HUES48 (cell line): ENCODE measurements around the gene C1orf210.

Experiments used
- H3K27ac ChIP-seq: one replicate; pipeline ENCODE4 v1.7.0; 2013; ENCODE audit warnings: low read depth, low read length, inconsistent platforms
- H3K27me3 ChIP-seq: 2 replicates; pipeline ENCODE4 v1.6.1; 2013; ENCODE audit warnings: mild to moderate bottlenecking, low read length; ENCODE audit not compliant: control insufficient read depth, insufficient read depth
- H3K36me3 ChIP-seq: 2 replicates; pipeline ENCODE4 v1.6.1; 2013; ENCODE audit warnings: low read length; ENCODE audit not compliant: control insufficient read depth, insufficient read depth
- H3K4me1 ChIP-seq: 2 replicates; pipeline ENCODE4 v1.6.1; 2013; ENCODE audit warnings: mild to moderate bottlenecking, low read length; ENCODE audit not compliant: control insufficient read depth, insufficient read depth
- H3K4me3 ChIP-seq: 2 replicates; pipeline ENCODE4 v1.5.1; 2013; ENCODE audit warnings: mild to moderate bottlenecking, low read depth, low read length
- H3K9ac ChIP-seq: 2 replicates; pipeline ENCODE4 v1.6.1; 2013; ENCODE audit warnings: mild to moderate bottlenecking, low read depth, low read length, moderate library complexity
- H3K9me3 ChIP-seq: 2 replicates; pipeline ENCODE4 v1.6.1; 2013; ENCODE audit warnings: low read length; ENCODE audit not compliant: control insufficient read depth, insufficient read depth

The C1orf210 gene

DNA sequence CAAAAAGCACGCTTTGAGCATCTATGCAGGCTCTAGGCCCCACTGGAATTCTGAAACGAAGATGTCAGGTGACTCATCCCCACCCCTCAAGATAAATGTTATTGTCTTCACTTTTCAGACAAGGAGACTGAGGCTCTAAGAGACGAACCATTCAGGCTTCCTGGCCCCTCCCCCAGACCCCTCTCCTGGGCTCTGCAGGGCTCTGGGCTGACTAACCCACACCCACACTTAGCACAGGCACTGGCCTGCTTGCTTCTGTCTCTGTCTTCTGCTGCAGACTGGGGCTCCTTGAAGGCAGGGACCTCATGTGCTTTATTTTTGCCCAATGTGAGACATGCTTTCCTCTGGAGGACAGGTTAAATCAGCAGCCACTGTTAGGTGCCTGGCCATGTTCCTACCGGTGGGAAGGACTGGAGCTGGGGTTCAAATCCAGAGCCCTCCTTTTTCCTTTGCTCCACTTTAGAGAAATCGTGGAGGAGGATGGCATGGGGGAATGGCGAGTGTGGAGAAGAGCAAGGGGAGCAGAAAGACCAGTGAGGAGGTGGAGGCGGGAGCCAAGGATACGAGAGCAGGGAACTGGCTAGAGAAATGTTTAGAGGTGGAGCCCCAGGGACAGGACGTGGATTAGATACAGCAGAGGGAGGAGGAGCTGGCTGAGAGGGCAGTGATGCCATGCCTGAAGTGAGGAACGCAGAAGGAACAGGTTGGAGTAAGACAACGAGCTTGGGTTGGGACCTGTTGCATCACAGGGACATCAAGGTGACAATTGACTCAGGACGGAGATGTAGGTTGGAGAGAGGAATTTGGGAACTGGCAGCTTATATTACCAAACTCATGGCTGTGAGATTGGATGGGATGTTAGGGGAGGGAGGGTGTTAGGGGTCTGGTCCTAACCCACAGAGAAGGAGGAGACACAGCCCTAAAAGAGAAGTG lies 13.9 kb downstream of the C1orf210 start:
- H3K4me1 ChIP-seq: peaks cover 19% of the 10 kb centered on the region
- no peaks in the 10 kb centered on the region for H3K9me3 ChIP-seq
- H3K27me3 ChIP-seq: no peaks in the 10 kb centered on the region
- H3K4me3 ChIP-seq: peak overlapping the region; percentile 67
- peak overlapping the region; percentile 57 for H3K27ac ChIP-seq
- H3K9ac ChIP-seq: peak overlapping the region; percentile 19
- peaks cover 4% of the 10 kb centered on the region; the same call in 1 of the 2 replicates for H3K36me3 ChIP-seq

DNA sequence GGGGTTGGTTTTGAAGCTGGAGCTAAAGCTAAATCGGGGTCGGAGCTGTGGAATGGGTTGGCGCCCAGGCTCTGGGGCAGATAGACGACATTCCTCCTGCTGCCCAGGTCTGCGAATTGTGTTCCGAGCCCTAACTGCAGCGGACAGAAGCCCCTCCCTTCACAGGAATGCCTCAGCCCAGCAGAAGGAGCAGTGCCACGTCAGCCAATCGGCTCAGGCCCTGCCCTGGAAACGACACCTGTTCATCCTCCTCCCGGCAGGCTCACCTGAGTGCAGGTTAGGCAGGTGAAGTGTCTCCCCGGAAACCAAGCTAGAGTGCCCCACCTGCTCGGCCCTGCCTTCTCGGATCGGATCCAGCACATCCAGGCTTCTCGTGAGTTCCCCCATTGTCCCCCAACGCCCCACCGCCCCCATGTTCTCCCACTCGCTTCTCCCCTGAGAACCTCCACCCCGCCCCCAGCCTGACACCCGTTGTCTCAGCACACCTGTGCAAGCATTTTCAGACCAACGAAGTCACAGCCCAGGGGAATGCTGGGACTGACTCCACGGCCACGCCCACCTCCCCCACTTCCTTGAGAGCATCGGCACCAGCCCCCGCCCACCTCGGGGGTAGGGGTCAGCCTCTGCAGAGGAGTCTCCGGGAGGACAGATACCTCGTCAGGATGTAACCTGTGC lies 14.8 kb downstream of the C1orf210 start:
- Histone ChIP-seq H3K27me3 (no peaks in the 10 kb centered on the region), H3K4me1 (peaks cover 19% of the 10 kb centered on the region), H3K4me3 (peak overlapping the region; percentile 67), H3K36me3 (peaks cover 4% of the 10 kb centered on the region; the same call in 1 of the 2 replicates), H3K9ac (peak overlapping the region; percentile 59), H3K9me3 (no peaks in the 10 kb centered on the region), H3K27ac (peak overlapping the region; percentile 57)

DNA sequence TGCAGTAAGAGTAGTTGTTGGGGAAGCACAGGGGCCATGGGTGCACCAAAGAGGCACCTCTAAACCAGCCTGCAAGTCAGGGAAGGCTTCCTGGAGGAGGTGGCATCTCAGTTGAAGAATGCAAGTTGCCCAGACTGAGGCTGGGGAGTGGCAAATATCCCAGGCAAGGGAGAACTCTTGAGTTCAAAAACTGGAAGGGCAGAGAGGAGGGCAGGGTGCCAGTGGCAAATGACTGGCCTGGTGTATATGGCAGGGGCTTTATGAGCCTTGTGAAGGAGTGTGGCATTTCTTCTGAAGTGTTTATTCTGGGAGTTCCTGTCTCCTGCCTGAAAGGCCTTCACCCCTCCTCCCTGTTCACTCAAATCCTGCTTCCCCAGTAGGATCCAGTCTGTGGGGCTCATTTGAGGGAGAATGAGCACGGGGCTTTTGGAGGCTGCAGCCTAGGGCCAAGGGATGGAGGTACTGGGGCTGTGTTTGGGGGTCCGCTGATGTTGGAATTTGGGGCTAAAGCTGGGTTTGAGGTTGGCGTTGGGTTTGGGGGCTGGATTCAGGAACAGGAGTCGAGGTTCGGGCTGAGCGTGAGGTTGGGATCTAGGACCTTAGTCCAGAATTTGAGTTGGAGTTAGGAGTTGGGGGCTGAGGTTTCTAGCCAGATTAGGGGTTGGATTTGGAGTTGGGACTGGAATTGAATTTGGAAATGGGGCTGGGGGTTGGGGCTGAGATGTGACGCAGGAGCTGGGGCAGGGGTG lies 15.6 kb downstream of the C1orf210 start, which contains the start of gene TMEM125:
TMEM125 (plus strand) TSS at position 357 of the 749 bp plus-strand sequence. CDS start 2,740 bp downstream, outside the sequence.
- peaks cover 4% of the 10 kb centered on the region; the same call in 1 of the 2 replicates for H3K36me3 ChIP-seq
- peak within 1 kb of the TSS; percentile 57 for H3K27ac ChIP-seq
- H3K27me3 ChIP-seq: no peaks in the 10 kb centered on the region
- H3K9me3 ChIP-seq: no peaks in the 10 kb centered on the region
- peaks cover 19% of the 10 kb centered on the region for H3K4me1 ChIP-seq
- H3K4me3 ChIP-seq: peak within 1 kb of the TSS; percentile 67
- H3K9ac ChIP-seq: peak within 1 kb of the TSS; percentile 59

- Histone ChIP-seq H3K9ac (no peak overlapping the region), H3K4me3 (no peak overlapping the region), H3K27me3 (no peaks in the 10 kb centered on the region), H3K4me1 (peaks cover 19% of the 10 kb centered on the region), H3K9me3 (peaks cover 10% of the 10 kb centered on the region), H3K27ac (no peak overlapping the region), H3K36me3 (no peaks in the 10 kb centered on the region)
Measured at GRCh38 chr1:43267818-43268425, 17.5 kb downstream of the C1orf210 start.

DNA sequence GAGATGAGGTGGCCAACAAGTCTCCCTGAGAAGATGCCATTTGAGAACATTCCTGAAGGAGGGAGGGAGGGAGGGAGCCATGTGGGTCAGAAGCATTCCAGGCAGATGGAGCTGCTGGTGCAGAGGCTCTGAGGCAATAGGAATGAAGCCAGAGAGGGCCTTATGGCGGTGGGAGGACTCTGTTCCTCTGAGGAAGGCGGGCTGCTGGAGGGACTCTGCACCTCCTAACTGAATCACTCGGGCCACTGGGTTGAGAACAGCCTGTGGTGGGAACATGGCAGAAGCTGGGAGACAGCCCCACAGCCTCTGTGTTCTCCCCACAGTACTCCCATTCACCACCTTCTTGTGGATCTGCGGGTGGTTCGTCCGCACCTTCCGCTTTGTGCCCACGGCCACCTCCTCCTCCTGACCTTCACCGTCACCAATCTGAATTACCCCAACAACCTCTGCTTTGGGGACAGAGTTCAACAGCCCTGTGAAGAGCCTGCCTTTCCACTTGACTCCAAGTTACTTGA lies 18.0 kb downstream of the C1orf210 start:
- H3K27ac ChIP-seq: no peak overlapping the region

DNA sequence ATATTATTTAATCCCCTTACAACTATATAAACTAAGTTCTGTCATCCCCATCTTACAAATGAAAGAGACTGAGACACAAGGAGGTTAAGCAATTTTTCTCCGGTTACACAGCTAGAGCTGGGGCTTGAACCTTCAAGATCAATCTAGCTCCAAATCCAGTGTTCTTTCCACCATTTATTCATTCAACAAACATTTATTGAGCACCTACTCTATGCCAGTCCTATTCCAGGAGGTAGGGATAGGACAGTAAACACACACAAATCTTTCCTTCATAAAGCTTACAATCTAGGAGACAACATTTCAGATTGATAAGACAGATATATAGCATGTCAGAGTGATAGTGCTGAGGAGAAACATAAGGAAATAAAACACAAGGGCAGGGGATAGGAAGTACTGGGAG lies 18.5 kb downstream of the C1orf210 start:
- Histone ChIP-seq H3K36me3 (no peaks in the 10 kb centered on the region), H3K9ac (no peak overlapping the region), H3K27ac (no peak overlapping the region), H3K4me1 (peaks cover 19% of the 10 kb centered on the region), H3K9me3 (peaks cover 20% of the 10 kb centered on the region), H3K4me3 (no peak overlapping the region), H3K27me3 (no peaks in the 10 kb centered on the region)

More for the DNA sequence above, 18.0 kb downstream of the C1orf210 start:
- H3K4me1 ChIP-seq: peaks cover 19% of the 10 kb centered on the region
- H3K36me3 ChIP-seq: no peaks in the 10 kb centered on the region
- no peak overlapping the region for H3K4me3 ChIP-seq
- H3K27me3 ChIP-seq: no peaks in the 10 kb centered on the region
- H3K9me3 ChIP-seq: peaks cover 15% of the 10 kb centered on the region
- H3K9ac ChIP-seq: no peak overlapping the region

- Histone ChIP-seq H3K27me3 (no peaks in the 10 kb centered on the region), H3K4me1 (peaks cover 9% of the 10 kb centered on the region), H3K36me3 (no peaks in the 10 kb centered on the region), H3K9me3 (peaks cover 29% of the 10 kb centered on the region), H3K9ac (no peak overlapping the region), H3K4me3 (no peak overlapping the region), H3K27ac (no peak overlapping the region)
Measured at GRCh38 chr1:43265431-43265830, 19.9 kb downstream of the C1orf210 start.

DNA sequence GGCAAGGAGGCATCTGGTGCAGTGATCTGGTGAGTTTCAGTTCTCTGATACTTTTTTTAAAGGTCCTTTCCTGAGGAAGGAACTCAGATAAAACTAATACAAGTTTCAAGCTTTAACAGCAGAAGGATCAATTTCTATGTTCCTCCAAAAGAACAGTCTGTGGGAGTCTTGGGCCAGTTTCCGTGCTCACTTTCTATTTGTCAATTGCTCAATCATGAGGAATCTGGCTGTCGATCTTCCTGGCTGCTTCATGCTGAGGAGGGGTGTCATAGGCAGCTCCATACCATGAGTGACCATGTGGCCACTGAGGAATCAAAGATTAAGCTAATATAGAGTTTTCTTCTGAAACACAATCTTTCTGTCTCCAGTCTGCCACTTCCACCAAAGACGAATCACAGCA lies 27.0 kb downstream of the C1orf210 start:
- Histone ChIP-seq H3K27ac (no peak overlapping the region), H3K9me3 (peaks cover 35% of the 10 kb centered on the region), H3K27me3 (no peaks in the 10 kb centered on the region), H3K4me1 (no peaks in the 10 kb centered on the region), H3K4me3 (no peak overlapping the region), H3K9ac (no peak overlapping the region), H3K36me3 (no peaks in the 10 kb centered on the region)

DNA sequence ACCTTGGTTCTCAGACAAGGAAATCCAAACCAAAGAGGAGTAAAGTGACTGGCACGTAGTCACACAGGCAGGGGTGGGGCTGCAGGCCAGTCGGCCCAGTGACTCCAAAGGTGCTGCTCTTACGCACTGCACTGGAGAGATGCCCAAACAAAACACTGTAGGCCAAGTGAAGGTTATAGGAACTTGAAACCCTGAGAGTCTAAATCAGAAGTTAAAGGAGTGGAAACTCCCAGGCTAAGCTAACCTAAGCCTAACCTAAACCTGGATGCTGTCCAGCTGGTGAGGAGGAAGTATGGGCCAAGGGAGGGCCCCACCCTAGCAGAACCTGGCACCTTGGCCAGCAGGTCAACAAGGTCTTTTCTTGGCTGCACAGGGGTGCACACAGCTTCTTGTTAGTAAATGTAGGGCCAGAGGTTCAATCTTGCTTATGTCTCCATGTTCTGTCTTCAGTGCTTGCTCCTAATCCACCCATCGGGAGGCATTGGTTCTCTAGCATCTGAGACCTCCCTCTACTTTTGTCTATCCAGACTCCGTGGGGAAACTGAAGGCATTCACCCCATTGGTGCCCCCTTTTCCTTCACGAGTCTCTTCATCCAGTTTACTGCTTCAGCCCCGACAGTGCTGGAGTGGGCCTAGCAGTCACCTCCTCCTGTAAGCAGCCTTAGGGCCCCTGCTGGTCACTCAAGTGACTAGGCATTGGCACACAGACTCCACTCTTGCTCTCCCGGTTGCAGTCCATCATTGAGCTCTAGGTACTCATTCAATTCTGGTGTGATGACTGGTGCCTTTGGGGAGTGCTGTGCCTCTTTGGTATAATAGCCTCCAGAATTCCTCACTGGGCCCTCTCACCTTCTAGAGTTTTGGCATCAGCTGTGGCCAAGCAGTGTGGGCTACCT lies 28.5 kb downstream of the C1orf210 start:
- Histone ChIP-seq H3K27me3 (no peaks in the 10 kb centered on the region), H3K27ac (no peak overlapping the region), H3K4me1 (no peaks in the 10 kb centered on the region), H3K9me3 (peaks cover 27% of the 10 kb centered on the region), H3K36me3 (no peaks in the 10 kb centered on the region), H3K4me3 (no peak overlapping the region), H3K9ac (no peak overlapping the region)
